Astrocyte (in vitro differentiated cells and primary cell): ENCODE measurements around the gene TK1. TPM values are rescaled to one million over a fixed set of nuclear protein-coding genes. Genes with fewer than 3 reads are reported as not detected.

Source experiments
- DNase-seq: peaks from one replicate; pipeline ENCODE4 v3.0.0-alpha.2; 2010; ENCODE audit warnings: low read depth
- FAIRE-seq: peaks from 2 replicates; lab custom pipeline; 2011; peaks lifted over from hg19 to GRCh38; lab: Jason Lieb, UNC
- H2AFZ ChIP-seq: 2 replicates; pipeline ENCODE4 v1.6.0; 2012; ENCODE audit warnings: low read depth, low read length, inconsistent platforms
- H3K27ac ChIP-seq: 2 replicates; pipeline ENCODE4 v1.5.1; 2011; ENCODE audit warnings: low read depth, low read length, inconsistent platforms
- H3K27me3 ChIP-seq: 2 replicates; pipeline ENCODE4 v1.6.0; 2011; ENCODE audit warnings: low read length, inconsistent platforms; ENCODE audit not compliant: insufficient read depth
- H3K36me3 ChIP-seq: 2 replicates; pipeline ENCODE4 v1.5.1; 2011; ENCODE audit warnings: low read length, inconsistent platforms; ENCODE audit not compliant: insufficient read depth
- H3K4me1 ChIP-seq: 2 replicates; pipeline ENCODE4 v1.5.1; 2011; ENCODE audit warnings: low read length, inconsistent platforms; ENCODE audit not compliant: insufficient read depth
- H3K4me2 ChIP-seq: 2 replicates; pipeline ENCODE4 v1.6.0; 2012; ENCODE audit warnings: low read length, inconsistent platforms
- H3K4me3 ChIP-seq: 2 replicates; pipeline ENCODE4 v1.5.1; 2011; ENCODE audit warnings: low read depth, mild to moderate bottlenecking, low read length, inconsistent platforms; ENCODE audit not compliant: insufficient read depth
- H3K79me2 ChIP-seq: 2 replicates; pipeline ENCODE4 v1.6.0; 2012; ENCODE audit warnings: mild to moderate bottlenecking, low read length, inconsistent platforms; ENCODE audit not compliant: insufficient read depth
- H3K9ac ChIP-seq: 2 replicates; pipeline ENCODE4 v1.6.0; 2012; ENCODE audit warnings: mild to moderate bottlenecking, low read length, inconsistent platforms
- H3K9me3 ChIP-seq: 2 replicates; pipeline ENCODE4 v1.5.1; 2012; ENCODE audit warnings: low read depth, mild to moderate bottlenecking, low read length, inconsistent platforms; ENCODE audit not compliant: insufficient read depth
- H4K20me1 ChIP-seq: 2 replicates; pipeline ENCODE4 v1.6.0; 2012; ENCODE audit warnings: low read length, inconsistent platforms; ENCODE audit not compliant: insufficient read depth
- H3K27ac Mint-ChIP-seq: one replicate; pipeline ENCODE4 v1.8.0; 2021; ENCODE audit warnings: mild to moderate bottlenecking, mixed read lengths; ENCODE audit not compliant: unreplicated experiment
- H3K27me3 Mint-ChIP-seq: one replicate; pipeline ENCODE4 v1.8.0; 2021; ENCODE audit warnings: low read depth, mixed read lengths; ENCODE audit not compliant: unreplicated experiment
- H3K36me3 Mint-ChIP-seq: one replicate; pipeline ENCODE4 v1.8.0; 2021; ENCODE audit warnings: low read depth, mixed read lengths; ENCODE audit not compliant: unreplicated experiment
- H3K4me1 Mint-ChIP-seq: one replicate; pipeline ENCODE4 v1.8.0; 2021; ENCODE audit warnings: low read depth, mixed read lengths; ENCODE audit not compliant: unreplicated experiment
- H3K4me3 Mint-ChIP-seq: one replicate; pipeline ENCODE4 v1.8.0; 2021; ENCODE audit warnings: mild to moderate bottlenecking, moderate library complexity, mixed read lengths; ENCODE audit not compliant: unreplicated experiment
- H3K9me3 Mint-ChIP-seq: one replicate; pipeline ENCODE4 v1.8.0; 2021; ENCODE audit warnings: mild to moderate bottlenecking, mixed read lengths; ENCODE audit not compliant: unreplicated experiment
- EZH2 ChIP-seq: IDR thresholded peaks from 2 replicates; pipeline ENCODE4 v1.6.1; 2012; ENCODE audit warnings: mild to moderate bottlenecking, low read length, inconsistent platforms; ENCODE audit not compliant: insufficient read depth
- total RNA-seq: library from RNA; stranded (reverse); gene quantifications from 2 replicates; pipeline ENCODE4 v1.2.1, GENCODE V29; 2021
- TF ChIP-seq, protein P1 (sequence below): IDR thresholded peaks from 2 replicates; pipeline ENCODE4 v1.5.1; 2011; ENCODE audit warnings: low read depth, mild to moderate bottlenecking, inconsistent platforms, low read length, moderate library complexity; ENCODE audit not compliant: insufficient read depth

The TK1 gene
- total RNA-seq, 1 donor from 2014 or later: 7.5 TPM

DNA sequence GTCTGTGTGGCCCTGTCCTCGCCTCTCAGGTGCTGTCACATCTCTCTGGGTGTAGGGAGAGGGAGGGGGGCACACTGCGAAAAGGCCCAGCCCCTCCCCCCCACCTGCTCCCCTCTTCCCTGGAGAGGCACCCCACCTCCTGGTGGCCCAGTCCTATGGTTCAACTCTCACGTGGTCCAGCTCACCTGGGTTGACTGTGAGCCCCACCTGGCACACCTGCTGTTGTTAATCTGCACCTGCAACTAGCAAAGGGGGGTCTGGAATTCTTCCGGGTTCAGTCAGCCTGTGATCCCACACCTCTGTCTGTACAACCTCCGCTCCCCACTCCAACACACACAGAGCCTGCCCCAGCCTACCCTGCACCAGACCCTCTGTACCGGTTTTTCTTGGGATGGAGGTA is 20.4 kb downstream of the TK1 start:
- no peak overlapping the region for H3K27ac Mint-ChIP-seq
- H3K9ac ChIP-seq: no peak overlapping the region
- H3K36me3 ChIP-seq: no peaks in the 10 kb centered on the region
- DNase-seq (no peak), FAIRE-seq (no peak)
- H3K36me3 Mint-ChIP-seq: no peaks in the 10 kb centered on the region
- H3K27ac ChIP-seq: no peak overlapping the region
- peaks cover 13% of the 10 kb centered on the region for H4K20me1 ChIP-seq
- no peaks in the 10 kb centered on the region for H3K79me2 ChIP-seq
- no peaks in the 10 kb centered on the region for H3K4me1 ChIP-seq
- H3K9me3 ChIP-seq: no peaks in the 10 kb centered on the region
- no peak overlapping the region for H3K4me3 ChIP-seq
- peaks cover 3% of the 10 kb centered on the region for H3K27me3 Mint-ChIP-seq
- H3K9me3 Mint-ChIP-seq: no peaks in the 10 kb centered on the region
- TF ChIP-seq, protein P1, sequence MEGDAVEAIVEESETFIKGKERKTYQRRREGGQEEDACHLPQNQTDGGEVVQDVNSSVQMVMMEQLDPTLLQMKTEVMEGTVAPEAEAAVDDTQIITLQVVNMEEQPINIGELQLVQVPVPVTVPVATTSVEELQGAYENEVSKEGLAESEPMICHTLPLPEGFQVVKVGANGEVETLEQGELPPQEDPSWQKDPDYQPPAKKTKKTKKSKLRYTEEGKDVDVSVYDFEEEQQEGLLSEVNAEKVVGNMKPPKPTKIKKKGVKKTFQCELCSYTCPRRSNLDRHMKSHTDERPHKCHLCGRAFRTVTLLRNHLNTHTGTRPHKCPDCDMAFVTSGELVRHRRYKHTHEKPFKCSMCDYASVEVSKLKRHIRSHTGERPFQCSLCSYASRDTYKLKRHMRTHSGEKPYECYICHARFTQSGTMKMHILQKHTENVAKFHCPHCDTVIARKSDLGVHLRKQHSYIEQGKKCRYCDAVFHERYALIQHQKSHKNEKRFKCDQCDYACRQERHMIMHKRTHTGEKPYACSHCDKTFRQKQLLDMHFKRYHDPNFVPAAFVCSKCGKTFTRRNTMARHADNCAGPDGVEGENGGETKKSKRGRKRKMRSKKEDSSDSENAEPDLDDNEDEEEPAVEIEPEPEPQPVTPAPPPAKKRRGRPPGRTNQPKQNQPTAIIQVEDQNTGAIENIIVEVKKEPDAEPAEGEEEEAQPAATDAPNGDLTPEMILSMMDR: no peak
- no peak for TF ChIP-seq EZH2
- no peaks in the 10 kb centered on the region for H3K4me1 Mint-ChIP-seq
- no peak overlapping the region for H2AFZ ChIP-seq
- no peaks in the 10 kb centered on the region for H3K27me3 ChIP-seq
- H3K4me2 ChIP-seq: no peak overlapping the region
- no peak overlapping the region for H3K4me3 Mint-ChIP-seq

DNA sequence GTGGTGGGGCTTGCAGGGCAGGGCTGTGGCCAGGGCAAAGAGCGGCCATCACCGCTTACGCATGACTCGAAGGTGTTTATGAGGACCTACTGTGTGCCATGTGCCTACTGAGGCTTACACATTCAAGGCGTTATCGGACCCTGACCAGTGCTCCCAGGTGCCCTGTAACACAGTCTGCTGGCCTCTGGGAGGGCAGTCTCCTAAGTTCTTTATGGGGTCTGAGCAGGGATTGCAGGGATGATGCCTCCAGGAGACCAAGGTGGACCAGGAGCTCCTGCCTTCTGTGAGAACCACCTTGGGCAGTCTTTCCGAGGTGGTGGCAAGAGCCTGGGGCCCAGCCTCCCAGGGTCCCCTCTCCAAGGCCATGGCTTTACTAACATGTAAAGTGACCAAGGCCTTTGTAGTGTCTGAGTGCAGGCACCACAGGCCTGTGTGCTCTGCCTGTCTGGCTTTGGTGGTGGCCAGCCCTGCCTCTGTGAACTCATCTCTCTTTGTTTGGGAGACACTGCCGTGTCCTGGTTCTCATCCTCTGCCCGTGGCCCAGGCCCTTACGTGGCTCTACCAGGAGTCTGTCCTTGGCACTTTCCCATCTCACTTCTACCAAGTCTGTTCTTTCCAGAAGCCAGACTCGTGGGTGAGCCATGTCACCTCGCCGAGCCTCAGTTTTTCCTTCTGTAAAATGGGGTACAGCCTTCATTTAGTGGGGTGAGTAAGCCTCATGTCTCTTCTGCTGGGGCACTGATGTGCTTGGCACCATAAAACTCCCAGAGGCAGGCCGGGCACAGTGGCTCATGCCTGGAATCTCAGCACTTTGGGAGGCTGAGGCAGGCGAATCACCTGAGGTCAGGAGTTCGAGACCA is 21.9 kb downstream of the TK1 start:
- Histone ChIP-seq H3K27me3 (no peaks in the 10 kb centered on the region), H3K79me2 (no peaks in the 10 kb centered on the region), H3K27ac (no peak overlapping the region), H3K4me2 (no peak overlapping the region), H2AFZ (no peak overlapping the region), H3K4me3 (no peak overlapping the region), H3K9ac (no peak overlapping the region), H3K36me3 (no peaks in the 10 kb centered on the region), H3K4me1 (no peaks in the 10 kb centered on the region), H4K20me1 (peaks cover 6% of the 10 kb centered on the region), H3K9me3 (no peaks in the 10 kb centered on the region)
- no peak overlapping the region for H3K27ac Mint-ChIP-seq
- H3K4me3 Mint-ChIP-seq: no peak overlapping the region
- TF ChIP-seq, protein P1: no peak
- no peak for TF ChIP-seq EZH2
- FAIRE-seq (no peak), DNase-seq (no peak)
- no peaks in the 10 kb centered on the region for H3K9me3 Mint-ChIP-seq
- H3K36me3 Mint-ChIP-seq: no peaks in the 10 kb centered on the region
- peaks cover 3% of the 10 kb centered on the region for H3K27me3 Mint-ChIP-seq
- H3K4me1 Mint-ChIP-seq: peaks cover 1% of the 10 kb centered on the region
